GM23338 (cell line): ENCODE measurements around the gene CHD9.

Experiments used
- CREB1 ChIP-seq: fragments of 250-450 bp; sonication (Bioruptor Pico); IDR thresholded peaks from 2 replicates; pipeline ENCODE4 v1.5.0; 2020; ENCODE audit warnings: low read depth, mild to moderate bottlenecking, moderate library complexity
- CTCF ChIP-seq, 2 experiments: fragments of 200-600 bp in 1 of 2; sonication (generic) in 1 of 2; conservative IDR thresholded peaks; 2 replicates each; pipeline versions ENCODE4 v1.5.1 to v1.6.1; 2016 to 2017; ENCODE audit warnings: antibody characterized with exemption in 2 of 2, low read depth in 2 of 2, mild to moderate bottlenecking in 2 of 2, moderate library complexity in 1 of 2
- ETS1 ChIP-seq: IDR thresholded peaks from 2 replicates; pipeline ENCODE4 v1.6.1; 2016; ENCODE audit warnings: antibody characterized with exemption
- EZH2 ChIP-seq: fragments of 200-600 bp; sonication (generic); IDR thresholded peaks from one replicate; pipeline ENCODE4 v1.8.0; 2017; ENCODE audit warnings: antibody characterized with exemption, mild to moderate bottlenecking, low read depth; ENCODE audit not compliant: unreplicated experiment
- EZH2phosphoT487 ChIP-seq: fragments of 200-600 bp; sonication (generic); IDR thresholded peaks from one replicate; pipeline ENCODE4 v1.8.1; 2018; ENCODE audit warnings: antibody characterized with exemption; ENCODE audit not compliant: unreplicated experiment
- JUNB ChIP-seq: IDR thresholded peaks from one replicate; pipeline ENCODE4 v1.6.1; 2016; ENCODE audit warnings: antibody characterized with exemption; ENCODE audit not compliant: unreplicated experiment
- POLR2AphosphoS5 ChIP-seq: IDR thresholded peaks from 2 replicates; pipeline ENCODE4 v1.6.1; 2016; ENCODE audit warnings: antibody characterized with exemption, low read depth
- ZNF114 ChIP-seq: fragments of 250-450 bp; sonication (Bioruptor Pico); IDR thresholded peaks from 2 replicates; pipeline ENCODE4 v1.5.0; 2020; ENCODE audit warnings: mild to moderate bottlenecking, moderate library complexity
- ZNF331 ChIP-seq: fragments of 250-450 bp; sonication (Bioruptor Pico); IDR thresholded peaks from 2 replicates; pipeline ENCODE4 v1.5.0; 2020; ENCODE audit warnings: low read depth, mild to moderate bottlenecking, moderate library complexity
- TF ChIP-seq, protein P1 (sequence below): fragments of 250-450 bp; sonication (Bioruptor Pico); IDR thresholded peaks from 2 replicates; pipeline ENCODE4 v1.5.0; 2020; ENCODE audit warnings: mild to moderate bottlenecking, moderate library complexity
- TF ChIP-seq, protein P2 (sequence below): IDR thresholded peaks from one replicate; pipeline ENCODE4 v1.6.1; 2018; ENCODE audit warnings: antibody characterized with exemption; ENCODE audit not compliant: unreplicated experiment

GRCh38 chr16:53085369-53085843 is 30.6 kb downstream of the CHD9 start:
- no peak for TF ChIP-seq JUNB
- no peak for TF ChIP-seq POLR2AphosphoS5
- TF ChIP-seq ETS1, result no peak
- TF ChIP-seq CTCF (conservative IDR thresholded peaks at IDR 0.05; ENCODE audit: low read depth in 2 of 2), result no peak
- TF ChIP-seq EZH2, result no peak
- TF ChIP-seq, protein P1, sequence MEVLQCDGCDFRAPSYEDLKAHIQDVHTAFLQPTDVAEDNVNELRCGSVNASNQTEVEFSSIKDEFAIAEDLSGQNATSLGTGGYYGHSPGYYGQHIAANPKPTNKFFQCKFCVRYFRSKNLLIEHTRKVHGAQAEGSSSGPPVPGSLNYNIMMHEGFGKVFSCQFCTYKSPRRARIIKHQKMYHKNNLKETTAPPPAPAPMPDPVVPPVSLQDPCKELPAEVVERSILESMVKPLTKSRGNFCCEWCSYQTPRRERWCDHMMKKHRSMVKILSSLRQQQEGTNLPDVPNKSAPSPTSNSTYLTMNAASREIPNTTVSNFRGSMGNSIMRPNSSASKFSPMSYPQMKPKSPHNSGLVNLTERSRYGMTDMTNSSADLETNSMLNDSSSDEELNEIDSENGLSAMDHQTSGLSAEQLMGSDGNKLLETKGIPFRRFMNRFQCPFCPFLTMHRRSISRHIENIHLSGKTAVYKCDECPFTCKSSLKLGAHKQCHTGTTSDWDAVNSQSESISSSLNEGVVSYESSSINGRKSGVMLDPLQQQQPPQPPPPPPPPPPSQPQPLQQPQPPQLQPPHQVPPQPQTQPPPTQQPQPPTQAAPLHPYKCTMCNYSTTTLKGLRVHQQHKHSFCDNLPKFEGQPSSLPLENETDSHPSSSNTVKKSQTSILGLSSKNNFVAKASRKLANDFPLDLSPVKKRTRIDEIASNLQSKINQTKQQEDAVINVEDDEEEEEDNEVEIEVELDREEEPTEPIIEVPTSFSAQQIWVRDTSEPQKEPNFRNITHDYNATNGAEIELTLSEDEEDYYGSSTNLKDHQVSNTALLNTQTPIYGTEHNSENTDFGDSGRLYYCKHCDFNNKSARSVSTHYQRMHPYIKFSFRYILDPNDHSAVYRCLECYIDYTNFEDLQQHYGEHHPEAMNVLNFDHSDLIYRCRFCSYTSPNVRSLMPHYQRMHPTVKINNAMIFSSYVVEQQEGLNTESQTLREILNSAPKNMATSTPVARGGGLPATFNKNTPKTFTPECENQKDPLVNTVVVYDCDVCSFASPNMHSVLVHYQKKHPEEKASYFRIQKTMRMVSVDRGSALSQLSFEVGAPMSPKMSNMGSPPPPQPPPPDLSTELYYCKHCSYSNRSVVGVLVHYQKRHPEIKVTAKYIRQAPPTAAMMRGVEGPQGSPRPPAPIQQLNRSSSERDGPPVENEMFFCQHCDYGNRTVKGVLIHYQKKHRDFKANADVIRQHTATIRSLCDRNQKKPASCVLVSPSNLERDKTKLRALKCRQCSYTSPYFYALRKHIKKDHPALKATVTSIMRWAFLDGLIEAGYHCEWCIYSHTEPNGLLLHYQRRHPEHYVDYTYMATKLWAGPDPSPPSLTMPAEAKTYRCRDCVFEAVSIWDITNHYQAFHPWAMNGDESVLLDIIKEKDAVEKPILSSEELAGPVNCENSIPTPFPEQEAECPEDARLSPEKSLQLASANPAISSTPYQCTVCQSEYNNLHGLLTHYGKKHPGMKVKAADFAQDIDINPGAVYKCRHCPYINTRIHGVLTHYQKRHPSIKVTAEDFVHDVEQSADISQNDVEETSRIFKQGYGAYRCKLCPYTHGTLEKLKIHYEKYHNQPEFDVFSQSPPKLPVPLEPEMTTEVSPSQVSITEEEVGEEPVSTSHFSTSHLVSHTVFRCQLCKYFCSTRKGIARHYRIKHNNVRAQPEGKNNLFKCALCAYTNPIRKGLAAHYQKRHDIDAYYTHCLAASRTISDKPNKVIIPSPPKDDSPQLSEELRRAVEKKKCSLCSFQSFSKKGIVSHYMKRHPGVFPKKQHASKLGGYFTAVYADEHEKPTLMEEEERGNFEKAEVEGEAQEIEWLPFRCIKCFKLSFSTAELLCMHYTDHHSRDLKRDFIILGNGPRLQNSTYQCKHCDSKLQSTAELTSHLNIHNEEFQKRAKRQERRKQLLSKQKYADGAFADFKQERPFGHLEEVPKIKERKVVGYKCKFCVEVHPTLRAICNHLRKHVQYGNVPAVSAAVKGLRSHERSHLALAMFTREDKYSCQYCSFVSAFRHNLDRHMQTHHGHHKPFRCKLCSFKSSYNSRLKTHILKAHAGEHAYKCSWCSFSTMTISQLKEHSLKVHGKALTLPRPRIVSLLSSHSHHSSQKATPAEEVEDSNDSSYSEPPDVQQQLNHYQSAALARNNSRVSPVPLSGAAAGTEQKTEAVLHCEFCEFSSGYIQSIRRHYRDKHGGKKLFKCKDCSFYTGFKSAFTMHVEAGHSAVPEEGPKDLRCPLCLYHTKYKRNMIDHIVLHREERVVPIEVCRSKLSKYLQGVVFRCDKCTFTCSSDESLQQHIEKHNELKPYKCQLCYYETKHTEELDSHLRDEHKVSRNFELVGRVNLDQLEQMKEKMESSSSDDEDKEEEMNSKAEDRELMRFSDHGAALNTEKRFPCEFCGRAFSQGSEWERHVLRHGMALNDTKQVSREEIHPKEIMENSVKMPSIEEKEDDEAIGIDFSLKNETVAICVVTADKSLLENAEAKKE, result no peak
- no peak for TF ChIP-seq EZH2phosphoT487
- no peak for TF ChIP-seq ZNF114 (CRISPR knock-in tag)
- no peak for TF ChIP-seq ZNF331 (CRISPR knock-in tag)
- TF ChIP-seq, protein P2, sequence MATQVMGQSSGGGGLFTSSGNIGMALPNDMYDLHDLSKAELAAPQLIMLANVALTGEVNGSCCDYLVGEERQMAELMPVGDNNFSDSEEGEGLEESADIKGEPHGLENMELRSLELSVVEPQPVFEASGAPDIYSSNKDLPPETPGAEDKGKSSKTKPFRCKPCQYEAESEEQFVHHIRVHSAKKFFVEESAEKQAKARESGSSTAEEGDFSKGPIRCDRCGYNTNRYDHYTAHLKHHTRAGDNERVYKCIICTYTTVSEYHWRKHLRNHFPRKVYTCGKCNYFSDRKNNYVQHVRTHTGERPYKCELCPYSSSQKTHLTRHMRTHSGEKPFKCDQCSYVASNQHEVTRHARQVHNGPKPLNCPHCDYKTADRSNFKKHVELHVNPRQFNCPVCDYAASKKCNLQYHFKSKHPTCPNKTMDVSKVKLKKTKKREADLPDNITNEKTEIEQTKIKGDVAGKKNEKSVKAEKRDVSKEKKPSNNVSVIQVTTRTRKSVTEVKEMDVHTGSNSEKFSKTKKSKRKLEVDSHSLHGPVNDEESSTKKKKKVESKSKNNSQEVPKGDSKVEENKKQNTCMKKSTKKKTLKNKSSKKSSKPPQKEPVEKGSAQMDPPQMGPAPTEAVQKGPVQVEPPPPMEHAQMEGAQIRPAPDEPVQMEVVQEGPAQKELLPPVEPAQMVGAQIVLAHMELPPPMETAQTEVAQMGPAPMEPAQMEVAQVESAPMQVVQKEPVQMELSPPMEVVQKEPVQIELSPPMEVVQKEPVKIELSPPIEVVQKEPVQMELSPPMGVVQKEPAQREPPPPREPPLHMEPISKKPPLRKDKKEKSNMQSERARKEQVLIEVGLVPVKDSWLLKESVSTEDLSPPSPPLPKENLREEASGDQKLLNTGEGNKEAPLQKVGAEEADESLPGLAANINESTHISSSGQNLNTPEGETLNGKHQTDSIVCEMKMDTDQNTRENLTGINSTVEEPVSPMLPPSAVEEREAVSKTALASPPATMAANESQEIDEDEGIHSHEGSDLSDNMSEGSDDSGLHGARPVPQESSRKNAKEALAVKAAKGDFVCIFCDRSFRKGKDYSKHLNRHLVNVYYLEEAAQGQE, result no peak
- TF ChIP-seq CREB1, result no peak
